HG03175 (cell line): Measurements from ENCODE around the gene JOSD2.

Experiments
- ATAC-seq: cut with Tn5 transposase; IDR thresholded peaks from one replicate; pipeline ENCODE4 v1.9.1; 2021; ENCODE audit warnings: mild to moderate bottlenecking, moderate library complexity; ENCODE audit not compliant: unreplicated experiment

Gene JOSD2

DNA sequence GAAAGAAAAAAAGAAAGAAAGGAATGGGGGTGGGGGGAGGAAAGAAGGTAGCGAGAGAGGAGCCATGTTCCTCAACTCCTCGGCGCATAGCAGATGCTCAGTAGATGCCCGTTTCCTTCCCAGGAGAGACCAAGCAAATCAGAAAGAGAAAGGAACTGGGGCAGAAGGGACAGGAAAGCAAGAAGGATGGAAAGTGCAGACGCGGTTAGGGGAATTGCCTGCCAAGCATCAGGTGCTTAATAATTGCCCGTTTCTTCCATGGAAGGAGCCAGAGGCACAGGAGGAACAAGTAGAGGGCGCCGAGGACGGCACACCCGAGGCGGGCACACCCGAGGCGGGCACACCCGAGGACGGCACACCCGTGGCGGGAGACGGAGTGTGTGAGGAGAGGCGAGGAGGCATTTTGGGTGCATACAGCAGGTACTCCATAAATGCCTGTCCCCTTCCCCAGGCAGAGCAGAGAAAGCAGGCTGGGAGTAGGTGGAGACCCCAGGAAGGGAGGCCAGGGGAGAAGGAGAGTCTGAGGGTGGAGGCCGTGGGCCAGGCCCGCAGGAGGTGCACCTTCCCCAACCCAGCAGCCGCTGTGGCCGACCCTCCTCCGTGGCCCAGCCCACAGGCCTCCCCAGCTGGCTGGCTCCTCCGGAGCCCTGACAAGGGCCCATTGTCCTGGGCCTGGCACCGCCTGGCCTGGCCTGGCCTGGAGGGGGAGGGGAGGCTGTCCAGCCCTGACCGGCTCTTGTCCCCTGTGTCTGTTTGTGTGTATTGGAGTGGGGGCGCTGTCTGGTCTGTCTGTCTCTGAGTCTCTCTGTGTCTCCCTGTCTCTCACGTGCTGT, 14.6 kb downstream of the JOSD2 start:
- ATAC-seq, result no peak

DNA sequence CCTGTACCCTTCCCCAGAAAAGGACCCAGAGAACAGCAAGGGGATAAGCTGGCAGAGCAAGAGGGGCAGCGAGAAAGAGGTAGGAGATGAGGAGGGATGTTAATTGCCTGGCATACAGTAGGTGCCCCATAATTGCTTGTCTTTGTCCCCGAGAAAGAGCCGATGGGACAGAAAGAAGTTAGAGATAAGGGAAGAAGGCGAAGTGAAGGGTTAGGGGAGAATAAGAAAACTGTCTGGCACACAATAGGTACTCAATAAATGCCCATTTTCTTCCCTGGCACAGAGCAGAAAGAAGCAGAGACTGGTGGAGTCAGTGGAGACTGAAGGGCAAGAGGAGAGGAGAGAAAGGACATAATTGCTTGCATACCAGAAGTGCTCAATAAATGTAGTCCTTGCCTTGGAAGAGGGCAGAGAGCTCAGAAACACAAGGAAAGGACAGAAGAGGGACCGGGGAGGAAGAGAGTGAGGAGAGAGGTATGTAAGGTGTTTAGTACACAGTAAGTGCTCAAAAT, 15.9 kb downstream of the JOSD2 start:
- ATAC-seq, result no peak

DNA sequence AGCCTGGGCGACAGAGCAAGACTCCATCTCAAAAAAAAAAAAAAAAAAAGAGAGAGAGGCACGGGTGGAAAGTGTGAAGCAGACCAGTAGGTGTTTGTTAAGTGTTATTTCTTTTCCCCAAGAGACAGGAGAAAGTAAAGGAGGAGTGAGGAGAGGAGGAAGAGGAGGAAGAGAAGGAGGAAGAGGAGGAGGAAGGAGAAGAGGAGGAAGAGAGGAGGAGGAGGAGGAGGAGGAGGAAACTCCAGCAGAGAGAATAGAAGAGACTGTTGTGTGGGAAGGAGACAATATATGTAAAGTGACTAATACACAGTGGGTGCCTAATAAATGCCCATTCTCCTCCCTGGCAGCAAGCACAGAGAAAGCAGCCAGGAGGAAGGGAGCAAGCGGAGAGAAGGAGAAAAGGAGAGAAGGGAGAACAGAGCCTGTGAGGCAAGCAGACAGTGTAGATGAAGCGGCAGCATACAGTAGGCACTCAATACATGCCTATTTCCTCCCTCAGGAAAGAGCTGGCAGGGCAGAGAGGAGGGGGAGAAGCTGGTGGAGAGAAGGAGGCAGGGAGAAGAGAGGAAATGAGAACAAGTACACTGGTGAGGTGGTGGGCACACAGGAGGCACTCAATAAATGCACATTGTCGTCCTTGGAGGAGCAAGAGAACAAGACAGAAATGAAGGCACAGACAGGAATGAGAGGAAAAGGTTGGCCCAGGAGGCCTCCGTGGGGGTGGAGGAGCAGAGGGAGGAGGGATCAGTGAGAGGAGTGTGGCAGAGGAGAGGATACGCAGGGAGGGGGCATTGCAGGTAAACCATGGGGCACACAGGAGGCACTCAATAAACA, 16.6 kb downstream of the JOSD2 start:
- no peak for ATAC-seq

DNA sequence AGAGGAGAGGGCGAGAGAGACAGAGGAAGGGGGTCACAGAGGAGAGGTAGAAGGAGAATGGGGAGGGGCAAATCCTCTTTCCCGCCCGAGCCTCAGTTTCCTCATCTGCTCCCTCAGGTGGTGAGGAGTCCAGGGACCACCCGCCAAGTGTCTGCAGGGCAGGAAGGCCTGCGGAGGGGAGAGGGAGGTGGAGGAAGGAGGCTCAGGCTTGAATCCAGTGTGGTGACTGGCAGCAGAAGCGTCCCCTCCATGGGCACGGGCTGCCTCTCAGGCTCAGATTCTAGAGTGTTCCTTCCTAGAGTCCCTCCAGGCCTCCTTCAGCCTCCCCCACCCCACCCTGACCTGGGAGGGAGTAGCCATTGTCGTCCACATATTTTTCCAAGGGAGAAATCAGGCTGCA, 17.8 kb downstream of the JOSD2 start:
- ATAC-seq, result no peak

DNA sequence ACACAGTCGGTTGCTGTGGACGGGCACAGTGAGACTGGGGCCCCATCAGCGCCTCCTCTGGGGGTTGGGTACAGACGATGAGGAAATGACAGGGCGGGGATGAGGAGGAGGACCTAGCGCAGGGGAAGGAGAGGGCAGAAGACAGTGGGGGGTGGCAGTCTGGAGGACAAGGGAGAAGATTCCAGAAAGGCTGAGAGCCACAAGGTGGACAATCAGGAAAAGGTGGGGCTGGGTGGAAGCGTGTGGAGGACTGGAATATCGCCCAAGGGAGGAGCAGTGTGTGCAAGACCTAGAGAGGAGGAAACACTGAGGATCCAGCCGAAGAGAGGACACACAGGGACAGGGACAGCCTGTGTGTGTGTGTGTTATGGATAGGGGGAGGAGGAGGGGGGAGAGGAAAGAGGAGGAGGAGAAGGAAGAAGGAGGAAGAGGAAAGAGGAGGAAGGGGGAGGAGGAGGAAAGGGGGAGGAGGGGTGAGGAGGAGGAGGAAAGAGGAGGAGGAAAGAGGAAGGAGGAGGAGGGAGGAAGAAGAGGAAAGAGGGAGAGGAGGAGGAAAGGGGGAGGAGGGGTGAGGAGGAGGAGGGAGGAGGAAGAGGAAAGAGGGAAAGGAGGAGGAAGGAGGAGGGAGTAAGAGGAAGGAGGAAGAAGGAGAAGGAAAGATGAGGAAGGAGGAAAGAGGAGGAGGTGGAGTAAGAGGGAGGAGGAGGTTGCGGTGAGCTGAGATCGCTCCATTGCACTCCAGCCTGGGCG, 18.5 kb downstream of the JOSD2 start:
- no peak for ATAC-seq

DNA sequence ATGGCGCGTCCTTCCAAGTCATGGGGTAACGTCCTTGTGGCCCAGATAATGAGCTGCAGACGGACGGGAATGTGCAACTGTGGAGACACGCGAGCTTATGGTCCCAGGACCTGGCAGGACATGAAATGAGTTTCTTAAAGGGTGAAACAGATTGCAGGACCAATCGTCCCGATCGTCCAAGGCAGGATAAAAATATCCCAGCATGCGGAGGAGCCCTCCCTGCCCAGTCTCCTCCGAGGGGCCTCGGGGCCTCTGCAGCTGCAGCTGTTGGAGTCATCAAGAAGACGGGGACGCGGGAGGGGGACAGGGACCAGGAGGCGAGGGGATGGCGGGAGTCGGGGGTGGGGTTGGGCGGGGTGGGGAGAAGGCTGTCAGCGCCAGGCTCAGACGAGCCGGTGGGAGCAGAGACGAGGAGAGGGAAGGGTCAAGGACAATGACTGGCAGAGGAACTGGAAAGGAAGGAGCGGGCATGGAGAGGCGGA, 20.0 kb downstream of the JOSD2 start:
- no peak for ATAC-seq

DNA sequence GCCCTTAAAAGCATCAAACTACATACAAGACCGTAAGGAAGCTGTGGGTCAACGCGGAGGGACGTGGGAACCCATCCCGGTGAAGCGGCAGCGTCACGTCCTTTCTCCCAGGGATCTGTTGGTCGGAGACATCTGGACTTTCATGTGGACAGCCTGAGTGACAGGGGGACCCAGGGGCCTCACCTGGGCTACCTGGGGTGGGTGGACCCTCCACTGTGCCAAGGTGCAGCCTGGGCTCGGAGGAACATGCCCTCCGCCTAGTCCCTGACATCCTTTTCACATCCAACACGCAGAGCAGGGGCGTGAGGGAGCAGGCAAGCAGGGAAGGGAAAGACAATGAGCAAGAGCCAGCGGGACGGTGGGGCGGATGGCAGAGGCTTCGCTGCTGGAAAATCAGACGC, 20.6 kb downstream of the JOSD2 start:
- no peak for ATAC-seq

DNA sequence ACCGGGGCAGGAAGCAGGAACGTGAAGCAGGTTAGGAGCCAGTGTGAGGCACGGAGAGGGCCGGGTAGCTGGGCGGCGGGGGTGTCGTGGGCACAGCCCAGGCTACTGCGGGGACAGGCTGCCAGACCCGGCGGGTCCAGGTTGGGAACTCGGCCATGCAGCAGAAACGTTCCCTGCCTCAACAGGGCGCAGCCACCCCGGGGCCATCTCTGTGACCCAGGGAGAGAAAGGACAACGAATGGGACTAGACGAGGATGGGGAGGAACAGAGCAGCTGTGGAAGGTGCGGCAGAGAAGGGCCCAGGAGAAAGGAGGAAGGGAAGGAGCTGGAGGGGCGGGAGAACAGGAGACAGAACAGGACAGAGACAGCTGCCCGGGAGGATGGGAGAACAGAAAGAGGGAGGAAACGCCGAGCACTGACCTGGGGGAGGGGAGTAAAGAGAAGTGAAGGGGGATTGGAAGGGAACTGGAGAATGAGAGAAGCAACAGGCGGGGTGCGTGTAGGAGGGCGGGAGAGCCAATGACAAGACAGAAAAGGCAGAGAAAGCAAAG, 21.5 kb downstream of the JOSD2 start:
- ATAC-seq, result no peak

DNA sequence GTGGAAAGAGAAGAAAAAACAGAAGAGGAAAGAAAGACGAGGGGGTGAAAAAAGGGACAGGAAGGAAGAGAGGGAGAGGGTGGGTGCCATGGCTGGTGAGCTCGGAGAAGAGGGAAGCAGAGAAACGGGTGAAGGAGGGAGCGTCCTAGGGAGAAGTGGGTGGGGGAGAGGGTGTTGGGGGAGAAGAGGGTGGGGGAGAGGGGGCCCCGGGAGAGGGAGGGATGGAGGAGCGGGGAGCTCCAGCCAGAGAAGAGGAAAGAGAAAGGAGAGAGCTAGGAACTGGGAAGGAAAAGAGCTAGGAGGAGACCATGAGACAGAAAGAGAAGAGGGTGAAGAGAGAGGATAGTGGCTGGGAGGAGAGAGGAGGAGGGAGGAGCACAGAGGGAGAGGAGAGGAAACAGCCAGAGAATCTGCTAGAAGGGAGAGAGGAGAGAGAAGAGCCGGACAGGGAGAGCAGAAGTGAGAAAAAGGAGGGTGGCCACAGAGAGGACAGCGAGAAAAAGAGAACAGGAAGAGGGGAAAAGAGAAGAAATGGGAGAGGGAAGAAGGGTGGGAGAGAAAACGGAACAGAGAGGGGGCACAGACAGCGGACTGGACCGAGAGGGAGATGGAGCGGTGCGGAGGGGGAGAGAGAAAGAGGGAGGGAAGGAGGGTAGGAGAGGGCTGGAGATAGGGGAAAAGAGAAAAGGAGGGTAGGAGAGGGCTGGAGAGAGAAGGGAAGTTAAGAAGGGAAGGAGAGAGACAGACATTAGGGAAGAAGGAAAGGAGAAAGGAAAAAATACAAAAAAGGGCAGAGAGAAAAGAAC, 22.4 kb downstream of the JOSD2 start:
- ATAC-seq, result no peak

DNA sequence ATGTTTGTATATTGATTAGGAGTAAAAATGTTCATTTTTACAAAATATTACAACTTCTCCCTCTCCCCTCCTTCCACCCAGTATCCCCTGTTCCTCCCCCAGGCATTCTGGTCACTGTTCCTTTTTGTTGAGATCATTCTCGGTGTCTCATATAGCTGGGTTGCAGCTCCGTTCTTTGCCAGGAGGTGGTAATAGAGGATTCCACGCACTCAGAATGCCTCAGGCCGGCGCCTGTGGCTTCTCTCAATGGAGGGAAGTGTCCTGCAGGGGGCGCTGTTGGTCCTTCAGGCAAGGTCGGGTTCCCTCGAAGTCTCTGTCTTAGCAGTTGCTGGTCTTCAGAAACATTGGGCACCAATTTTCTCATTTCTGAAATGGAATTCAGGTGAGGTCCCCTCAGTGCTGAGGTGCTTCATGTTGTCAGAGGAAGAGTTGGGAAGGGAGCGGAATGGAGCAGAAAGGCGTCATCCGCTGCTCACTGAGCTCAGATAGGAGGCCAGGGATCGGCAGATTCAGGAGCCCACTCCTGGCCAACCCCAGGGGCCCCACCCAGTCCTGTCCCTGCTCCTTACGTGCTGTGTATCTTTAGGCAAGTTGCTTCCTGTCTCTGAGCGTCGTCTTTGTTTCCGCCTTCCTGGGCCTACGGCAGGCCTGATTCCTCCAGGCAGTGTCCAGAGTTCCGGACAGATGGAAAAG, 24.0 kb downstream of the JOSD2 start:
- ATAC-seq, result no peak

DNA sequence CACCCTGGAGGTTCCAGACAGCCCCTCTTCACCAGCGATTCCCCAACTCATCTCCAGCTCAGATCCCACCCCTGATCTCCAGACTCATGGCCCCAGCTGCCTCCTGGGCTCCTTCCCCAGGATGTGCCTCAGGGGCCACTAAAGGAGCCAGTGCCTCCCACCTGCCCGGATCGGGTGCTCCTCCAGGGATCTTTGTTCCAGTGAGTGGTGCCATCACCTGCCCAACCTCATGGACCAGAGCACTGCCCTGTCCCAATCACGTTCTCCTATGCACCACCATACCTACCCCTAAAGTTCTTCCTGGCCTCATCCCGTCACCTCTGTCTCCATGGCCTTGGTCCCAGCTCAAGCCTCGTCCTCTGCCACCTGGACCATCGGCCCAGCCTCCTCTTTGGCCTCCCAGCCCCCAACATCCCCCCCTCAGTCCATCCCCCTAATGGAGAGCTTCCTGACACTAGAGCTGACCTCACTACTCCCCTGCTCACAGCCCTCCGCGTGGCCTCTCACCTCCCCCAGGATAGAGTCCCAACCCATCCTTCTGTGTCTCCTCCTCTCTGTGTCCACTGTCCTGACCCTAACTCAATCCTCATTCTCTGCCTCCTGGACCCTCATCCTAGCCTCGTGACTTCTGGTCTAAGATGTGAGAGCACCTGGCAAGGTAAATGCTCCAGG, 25.6 kb downstream of the JOSD2 start:
- ATAC-seq, result no peak

DNA sequence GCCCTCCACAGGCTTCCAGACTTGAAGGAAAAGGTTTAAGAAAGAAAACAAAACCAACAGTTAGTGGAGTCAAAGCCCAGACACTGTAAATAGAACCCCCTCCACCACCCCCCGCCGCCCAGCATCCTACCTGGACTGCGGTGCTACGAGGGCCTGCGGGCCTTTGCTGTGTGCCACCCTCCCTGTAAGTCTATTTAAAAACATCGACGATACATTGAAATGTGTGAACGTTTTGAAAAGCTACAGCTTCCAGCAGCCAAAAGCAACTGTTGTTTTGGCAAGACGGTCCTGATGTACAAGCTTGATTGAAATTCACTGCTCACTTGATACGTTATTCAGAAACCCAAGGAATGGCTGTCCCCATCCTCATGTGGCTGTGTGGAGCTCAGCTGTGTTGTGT, 28.1 kb downstream of the JOSD2 start:
- ATAC-seq, result no peak

DNA sequence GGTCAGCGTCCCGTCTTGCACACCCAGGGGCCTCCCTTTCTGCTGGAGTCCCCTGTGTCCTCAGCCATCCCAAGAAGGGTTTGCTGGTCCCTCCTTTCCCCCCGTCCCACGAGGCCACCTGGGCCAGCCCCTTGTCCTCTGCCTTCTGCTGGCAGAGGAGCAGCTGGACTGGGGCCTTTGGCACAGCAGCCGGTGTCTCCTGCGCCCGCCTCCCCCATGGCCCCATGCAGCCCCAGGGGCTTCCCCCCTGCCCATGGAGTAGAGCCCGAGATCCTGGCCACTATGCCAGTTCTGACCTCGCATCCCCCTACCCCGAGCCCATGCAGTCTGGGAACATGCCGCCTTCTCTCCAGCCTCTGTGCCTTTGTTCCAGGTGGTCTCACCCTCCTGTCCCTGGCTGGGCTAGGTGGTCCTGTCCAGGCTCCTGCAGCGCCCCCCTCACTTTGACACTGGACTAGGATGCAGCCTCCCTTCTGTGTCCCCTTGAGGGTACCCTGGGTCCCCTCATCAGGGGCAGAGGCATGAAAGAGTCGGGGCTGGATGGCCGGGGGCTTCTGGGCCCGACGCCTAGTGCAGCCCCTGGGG, 28.6 kb downstream of the JOSD2 start:
- ATAC-seq, result no peak

DNA sequence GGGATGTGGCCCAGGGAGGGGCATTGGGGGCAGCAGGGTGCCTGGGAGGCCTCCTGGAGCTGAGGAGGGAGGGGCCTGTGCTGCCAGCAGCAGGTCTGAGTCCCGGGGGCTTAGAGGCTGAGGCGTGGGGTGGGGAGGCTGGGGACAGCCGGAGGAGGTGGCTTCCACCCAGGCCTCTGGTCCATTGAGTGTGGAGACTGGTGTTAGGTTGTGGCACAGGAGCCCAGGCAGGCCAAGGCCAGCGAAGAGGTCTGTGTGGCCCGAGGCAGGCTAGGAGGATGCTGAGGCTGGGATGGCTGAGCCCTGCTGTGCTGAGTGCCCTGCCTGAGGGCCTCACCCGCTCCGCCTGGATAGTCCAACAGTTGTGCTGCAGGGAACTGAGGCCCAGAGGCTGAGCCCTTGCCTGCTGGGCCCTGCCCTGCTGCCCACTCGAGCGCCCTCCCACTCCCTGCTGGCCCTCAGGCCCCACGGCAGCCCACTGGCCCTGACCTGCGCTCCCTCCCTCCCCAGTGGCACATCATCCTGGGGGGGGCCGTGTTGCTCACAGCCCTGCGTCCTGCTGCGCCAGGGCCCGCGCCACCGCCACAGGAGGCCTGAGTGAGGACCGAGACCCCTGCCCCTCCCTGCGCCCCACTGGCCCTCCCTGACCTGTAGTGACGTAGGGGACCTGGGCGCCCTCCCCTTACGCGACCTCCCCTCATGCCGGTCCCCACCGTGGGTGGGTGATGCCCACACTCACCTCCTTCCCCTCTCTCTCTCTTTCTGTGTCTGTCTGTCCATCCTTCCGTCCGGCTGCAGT, 29.4 kb downstream of the JOSD2 start:
- no peak for ATAC-seq

DNA sequence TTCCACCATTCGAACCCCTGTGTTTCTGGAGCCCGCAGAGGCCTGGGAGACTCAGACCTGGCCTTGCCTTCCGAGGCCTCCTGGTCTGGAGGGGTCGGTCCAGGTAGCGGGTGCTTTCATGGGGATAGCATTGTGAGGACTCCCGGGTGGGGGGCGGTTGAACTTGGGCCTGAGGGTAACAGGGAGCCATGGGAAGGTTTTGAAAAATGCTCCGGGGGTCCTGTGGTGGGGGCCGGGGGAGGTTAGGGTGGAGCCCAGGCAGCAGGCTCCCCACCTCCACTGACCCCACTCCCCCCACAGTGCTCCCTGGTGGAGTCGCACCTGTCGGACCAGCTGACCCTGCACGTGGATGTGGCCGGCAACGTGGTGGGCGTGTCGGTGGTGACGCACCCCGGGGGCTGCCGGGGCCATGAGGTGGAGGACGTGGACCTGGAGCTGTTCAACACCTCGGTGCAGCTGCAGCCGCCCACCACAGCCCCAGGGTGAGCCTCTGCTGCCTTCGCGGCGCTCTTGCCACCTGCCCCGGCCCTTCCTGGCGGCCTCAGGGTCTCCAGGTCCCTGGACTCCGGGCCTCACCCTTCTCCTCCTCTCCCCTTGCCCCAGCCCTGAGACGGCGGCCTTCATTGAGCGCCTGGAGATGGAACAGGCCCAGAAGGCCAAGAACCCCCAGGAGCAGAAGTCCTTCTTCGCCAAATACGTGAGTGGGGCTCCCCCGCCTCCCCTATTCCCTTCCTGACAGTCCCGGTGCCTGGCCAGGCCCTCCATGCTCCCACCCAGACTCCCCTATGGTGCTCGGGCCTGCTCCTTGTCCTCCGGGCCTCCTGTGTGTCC, 30.5 kb downstream of the JOSD2 start:
- ATAC-seq, result no peak

DNA sequence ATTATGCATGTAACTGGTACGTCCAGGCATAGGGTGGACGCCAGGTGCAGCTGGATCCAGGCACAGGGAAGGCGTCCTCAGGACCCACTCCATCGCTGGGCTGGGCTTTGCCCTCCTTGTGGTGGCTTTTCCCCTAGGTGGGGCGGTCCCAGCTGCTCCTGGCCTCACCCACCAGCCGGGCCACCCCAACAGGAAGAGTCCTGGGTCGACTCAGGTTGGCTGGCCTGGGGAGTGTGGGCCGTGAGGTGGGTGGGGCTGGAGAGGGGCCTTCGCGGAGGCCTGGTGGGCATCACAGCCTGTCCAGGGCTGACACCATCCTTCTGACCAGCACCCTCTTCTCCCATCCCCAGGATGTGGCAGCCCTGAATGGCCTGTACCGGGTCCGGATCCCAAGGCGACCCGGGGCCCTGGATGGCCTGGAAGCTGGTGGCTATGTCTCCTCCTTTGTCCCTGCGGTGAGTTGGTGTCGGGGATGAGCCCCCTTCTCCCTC, 31.2 kb downstream of the JOSD2 start:
- no peak for ATAC-seq
